Left hindlimb (tissue), 1 donor: Measurements from ENCODE around the gene BMP6.

ENCODE experiments used
- DNase-seq: peaks from one replicate; pipeline ENCODE4 v3.0.0-alpha.2; 2018

Gene BMP6

GRCh38 chr6:7725849-7726415 is at the start of gene BMP6:
Gene BMP6, plus strand, starts transcription at chr6:7726099. Its CDS starts 857 bp downstream, at chr6:7726956.
- DNase-seq: peak; percentile 90

- DNase-seq: no peak
Observed at GRCh38 chr6:7677229-7677628, 48.7 kb upstream of the BMP6 start.

GRCh38 chr6:7680393-7681075 is 45.4 kb upstream of the BMP6 start:
- no peak for DNase-seq

GRCh38 chr6:7681449-7681848 is 44.5 kb upstream of the BMP6 start:
- no peak for DNase-seq

- no peak for DNase-seq
Observed at GRCh38 chr6:7684076-7684475, 41.8 kb upstream of the BMP6 start.

GRCh38 chr6:7684843-7685242 is 41.1 kb upstream of the BMP6 start:
- DNase-seq: no peak

GRCh38 chr6:7685276-7685675 is 40.6 kb upstream of the BMP6 start:
- DNase-seq: no peak

- DNase-seq: no peak
Observed at GRCh38 chr6:7687145-7688111, 38.5 kb upstream of the BMP6 start.

GRCh38 chr6:7691021-7691420 is 34.9 kb upstream of the BMP6 start:
- DNase-seq: no peak

- DNase-seq: no peak
Observed at GRCh38 chr6:7691675-7692452, 34.0 kb upstream of the BMP6 start.

GRCh38 chr6:7692453-7692784 is 33.5 kb upstream of the BMP6 start:
- DNase-seq: no peak

- DNase-seq: no peak
Observed at GRCh38 chr6:7693827-7694226, 32.1 kb upstream of the BMP6 start.

GRCh38 chr6:7696061-7696460 is 29.8 kb upstream of the BMP6 start:
- no peak for DNase-seq

GRCh38 chr6:7697432-7697819 is 28.5 kb upstream of the BMP6 start:
- no peak for DNase-seq

GRCh38 chr6:7697820-7698623 is 27.9 kb upstream of the BMP6 start:
- no peak for DNase-seq

- no peak for DNase-seq
Observed at GRCh38 chr6:7701212-7701834, 24.6 kb upstream of the BMP6 start.

- DNase-seq: no peak
Observed at GRCh38 chr6:7703148-7703680, 22.7 kb upstream of the BMP6 start.

GRCh38 chr6:7705483-7705882 is 20.4 kb upstream of the BMP6 start:
- no peak for DNase-seq

GRCh38 chr6:7706269-7706668 is 19.6 kb upstream of the BMP6 start:
- DNase-seq: no peak

- DNase-seq: no peak
Observed at GRCh38 chr6:7707787-7708186, 18.1 kb upstream of the BMP6 start.

- no peak for DNase-seq
Observed at GRCh38 chr6:7719364-7719850, 6.5 kb upstream of the BMP6 start.
